A204.1 (cell line): ENCODE data around the gene RMP24.
"Not testable (repeated sequence)": the region's sequence is repeated elsewhere in the genome, so short reads cannot be mapped to it uniquely, and the experiment has no call there.

Source experiments
- FAIRE-seq: peaks from 2 replicates; lab custom pipeline; 2012; peaks lifted over from hg19 to GRCh38; lab: Jason Lieb, UNC

The RMP24 gene

DNA sequence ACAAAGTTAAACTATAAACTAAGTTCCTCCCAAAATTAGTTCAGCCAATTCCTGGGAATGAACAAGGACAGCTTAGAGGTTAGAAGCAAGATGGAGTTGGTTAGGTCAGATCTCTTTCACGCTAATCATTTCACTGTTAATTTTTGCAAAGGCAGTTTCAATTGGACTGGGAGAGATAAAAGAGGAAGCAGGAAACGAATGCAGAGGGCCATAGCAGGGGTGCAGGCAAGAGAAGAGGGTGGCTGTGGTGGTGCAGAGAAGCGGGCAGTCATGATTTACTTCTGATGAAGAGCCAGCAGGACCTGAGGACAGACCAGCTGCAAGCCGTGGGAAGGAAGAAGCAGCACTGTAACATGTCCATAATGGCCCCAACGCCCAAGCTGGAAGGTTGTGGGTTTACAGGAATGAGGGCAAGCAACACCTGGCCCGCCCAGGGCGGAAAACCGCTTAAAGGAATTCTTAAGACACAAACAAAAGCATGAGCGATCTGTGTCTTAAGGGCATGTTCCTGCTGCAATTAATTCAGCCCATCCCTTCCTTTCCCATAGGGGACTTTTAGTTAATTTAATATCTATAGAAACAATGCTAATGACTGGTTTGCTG lies 4.1 kb upstream of the RMP24 start:
- no peak for FAIRE-seq

DNA sequence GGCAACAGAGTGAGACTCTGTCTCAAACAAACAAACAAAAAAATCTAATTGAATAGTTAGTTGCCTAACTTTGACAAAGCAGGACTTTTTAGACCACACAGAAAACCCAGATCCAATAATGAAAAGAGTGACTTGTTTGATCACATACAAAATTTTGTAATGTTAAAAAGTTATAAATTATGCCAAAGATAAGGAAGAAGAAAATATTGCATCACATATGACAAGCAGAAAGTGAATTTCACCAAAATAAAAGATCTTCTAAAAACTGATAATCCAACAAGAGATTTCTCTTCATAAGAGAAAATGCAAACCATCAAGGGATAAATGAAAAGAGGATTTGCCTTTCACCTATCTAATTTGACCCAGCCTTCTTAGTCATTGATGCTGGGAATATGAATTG lies 2.8 kb upstream of the RMP24 start:
- no peak for FAIRE-seq

DNA sequence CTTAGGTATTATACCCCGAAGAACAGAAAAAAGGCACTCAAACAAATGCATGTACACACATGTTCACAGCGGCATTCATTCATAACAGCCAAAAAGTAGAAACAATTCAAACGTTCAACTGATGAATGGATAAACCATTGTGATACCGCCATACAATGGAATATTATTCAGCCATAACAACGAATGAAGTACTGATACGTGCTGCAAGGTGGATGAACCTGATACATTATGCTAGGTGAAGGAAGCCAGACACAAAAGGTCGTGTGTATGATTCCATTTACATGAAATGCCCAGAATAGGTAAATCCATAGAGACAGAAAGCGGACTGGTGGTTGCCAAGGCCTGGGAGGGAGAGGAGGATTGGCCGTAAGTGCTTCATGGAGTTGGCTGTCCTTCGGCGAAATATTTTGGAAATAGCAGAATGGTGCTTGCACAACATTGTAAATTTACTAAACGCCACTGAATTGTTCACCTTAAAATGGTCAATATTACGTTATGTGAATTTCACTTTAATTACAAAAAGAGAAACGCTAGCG lies 750 bp upstream of the RMP24 start:
- FAIRE-seq, result no peak

DNA sequence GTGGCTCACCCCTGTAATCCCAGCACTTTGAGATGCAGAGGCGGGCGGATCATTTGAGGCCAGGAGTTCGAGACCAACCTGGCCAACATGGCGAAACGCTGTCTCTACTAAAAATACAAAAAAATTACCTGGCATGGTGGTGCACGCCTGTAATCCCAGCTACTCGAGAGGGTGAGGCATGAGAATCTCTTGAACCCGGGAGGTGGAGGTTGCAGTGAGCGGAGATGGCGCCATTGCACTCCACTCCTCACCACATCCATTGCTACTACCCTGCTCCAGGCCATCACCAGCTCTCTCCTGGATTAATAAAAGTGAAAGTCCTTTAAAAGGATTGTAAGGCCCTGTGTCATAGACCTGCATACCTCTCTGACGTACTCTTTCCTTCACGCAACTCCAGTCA lies 1.2 kb downstream of the RMP24 start:
- FAIRE-seq, result no peak

DNA sequence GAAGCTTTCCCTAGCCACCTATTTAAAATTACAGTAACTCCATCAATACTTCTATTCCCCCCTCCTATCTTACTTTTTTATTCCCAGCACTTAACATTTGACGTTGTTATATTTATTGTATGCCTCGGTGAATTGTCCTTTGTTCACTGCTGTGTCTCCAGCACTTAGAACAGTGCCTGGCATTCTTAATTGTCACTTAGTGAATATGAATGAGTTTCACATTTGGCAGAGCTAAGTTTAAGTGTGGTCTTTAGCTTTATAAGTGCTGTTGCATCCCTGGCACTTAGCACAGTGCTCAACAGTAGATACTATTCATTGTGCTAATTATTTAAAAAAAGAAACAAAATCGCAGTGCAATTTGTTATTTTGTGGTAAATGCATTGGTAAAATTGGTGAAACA lies 1.7 kb downstream of the RMP24 start:
- no peak for FAIRE-seq

DNA sequence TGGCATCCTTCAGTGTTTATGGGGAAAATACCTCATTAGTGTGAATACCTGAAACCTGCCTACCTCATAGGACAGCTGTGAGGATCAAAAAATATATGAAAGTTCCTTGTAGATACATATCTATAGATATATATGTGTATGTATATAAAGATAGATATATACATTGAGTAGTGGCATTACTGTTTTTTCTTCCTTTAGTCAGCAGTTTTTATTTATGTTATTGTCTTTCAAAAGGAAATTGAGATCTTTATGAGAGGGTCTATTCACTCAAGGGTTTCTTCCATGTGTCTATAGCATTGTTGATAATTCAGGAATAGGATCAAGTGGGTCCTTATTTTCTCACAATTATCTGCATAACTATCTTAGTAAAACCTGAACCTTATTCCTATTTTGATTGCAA lies 6.6 kb downstream of the RMP24 start:
- FAIRE-seq, result no peak

DNA sequence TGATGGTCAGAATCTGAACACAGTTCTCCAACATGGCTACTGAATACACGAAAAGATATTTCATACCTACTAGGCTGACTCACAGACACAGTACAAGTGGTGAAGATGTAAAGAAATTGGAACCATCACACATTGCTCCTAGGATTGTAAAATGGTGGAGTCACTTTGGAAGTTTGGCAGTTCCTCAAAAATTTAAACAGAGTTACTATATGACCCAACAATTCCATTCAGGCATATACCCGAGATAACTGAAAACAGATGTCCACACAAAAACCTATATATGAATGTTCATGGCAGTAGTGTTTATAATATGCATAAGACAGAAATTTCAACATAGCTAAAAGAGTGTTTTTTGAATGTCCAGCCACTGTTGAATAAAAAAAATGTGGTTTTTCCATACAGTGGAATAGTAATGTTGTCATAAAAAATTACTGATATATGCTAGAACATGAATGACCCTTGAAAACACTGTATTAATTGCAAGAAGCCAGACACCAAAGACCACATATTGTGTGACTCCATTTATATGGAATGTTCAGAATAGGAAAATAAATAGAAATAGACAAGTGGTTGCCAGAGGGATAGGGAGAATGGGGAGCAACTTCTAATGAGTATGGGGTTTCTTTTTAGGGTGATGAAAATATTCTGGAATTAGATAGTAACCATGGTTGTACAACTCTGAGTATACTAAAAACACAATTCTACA lies 10.1 kb downstream of the RMP24 start:
- FAIRE-seq, result no peak

DNA sequence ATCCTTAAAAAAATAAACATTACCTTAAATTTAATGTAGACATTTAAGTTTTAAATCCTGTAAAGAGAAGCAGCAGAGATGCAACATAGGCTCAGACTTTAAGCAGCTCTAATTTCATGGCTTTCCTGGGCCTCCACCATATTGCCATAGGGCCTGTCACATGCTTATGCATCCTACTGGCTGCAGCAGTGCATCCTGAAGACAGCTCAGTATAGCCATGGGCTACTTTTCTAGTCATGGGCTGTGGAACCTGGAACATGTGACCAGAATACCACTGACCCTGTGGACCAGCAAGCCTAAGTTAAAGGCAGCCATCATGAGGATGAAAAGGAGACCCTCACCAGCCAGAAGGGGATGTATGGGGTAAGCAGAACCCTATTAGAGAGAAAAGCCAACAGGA lies 10.7 kb downstream of the RMP24 start:
- FAIRE-seq, result no peak

DNA sequence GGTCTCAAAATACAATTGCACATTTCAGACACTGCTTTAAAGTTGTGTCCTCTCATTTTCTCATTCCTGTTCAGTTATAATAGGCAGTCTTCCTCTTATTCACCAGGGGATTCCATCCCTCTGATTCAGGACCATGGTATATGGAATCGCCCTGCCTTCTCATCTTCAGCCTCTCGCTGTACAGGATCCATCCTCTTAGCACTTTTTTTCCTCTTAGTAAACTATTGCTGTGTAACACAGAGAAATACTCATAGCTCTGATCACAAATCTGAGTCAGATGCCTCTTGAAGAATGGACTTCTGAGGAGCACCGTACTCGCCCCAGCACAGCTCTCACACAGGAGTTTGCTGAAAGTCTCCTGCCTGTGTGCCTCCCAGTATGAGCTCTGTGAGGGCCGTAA lies 11.3 kb downstream of the RMP24 start:
- FAIRE-seq, result no peak

DNA sequence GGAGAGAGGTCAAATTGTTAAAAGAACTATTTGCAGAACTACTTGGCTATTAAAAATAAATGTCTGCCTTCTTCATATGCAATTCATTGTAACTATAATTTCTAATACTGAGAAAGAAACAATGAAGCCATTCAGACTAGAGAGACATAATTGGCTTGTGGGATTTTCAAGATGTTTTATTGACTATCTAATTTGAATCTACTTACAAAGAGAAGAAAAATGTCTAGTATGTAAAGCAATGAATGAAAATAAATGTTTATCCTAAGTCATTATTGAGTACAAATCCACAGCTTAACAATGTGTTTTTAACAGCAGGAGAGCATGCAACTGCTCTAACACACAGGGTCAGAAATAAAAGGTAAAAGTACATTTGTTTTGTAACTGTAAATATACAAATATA lies 19.2 kb downstream of the RMP24 start:
- no peak for FAIRE-seq

DNA sequence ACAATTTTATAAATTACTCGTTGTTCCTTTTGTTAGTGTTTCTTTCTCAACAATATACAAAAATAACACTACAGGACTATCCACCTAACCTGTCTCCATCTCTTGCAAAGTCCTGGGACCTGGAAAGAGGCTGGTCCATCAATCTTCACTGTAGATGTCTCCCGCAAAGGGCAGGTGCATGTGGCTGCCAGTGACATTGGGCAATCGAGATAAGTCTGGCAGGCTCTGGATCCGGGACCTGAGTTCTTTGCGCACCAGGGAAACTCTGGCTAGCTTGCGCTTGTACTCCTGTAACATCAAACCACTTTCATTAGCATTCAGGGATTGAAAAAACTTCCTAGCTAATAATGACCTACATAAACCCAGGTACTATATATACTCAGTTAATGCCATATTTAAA lies 20.5 kb downstream of the RMP24 start:
- FAIRE-seq, result no peak

DNA sequence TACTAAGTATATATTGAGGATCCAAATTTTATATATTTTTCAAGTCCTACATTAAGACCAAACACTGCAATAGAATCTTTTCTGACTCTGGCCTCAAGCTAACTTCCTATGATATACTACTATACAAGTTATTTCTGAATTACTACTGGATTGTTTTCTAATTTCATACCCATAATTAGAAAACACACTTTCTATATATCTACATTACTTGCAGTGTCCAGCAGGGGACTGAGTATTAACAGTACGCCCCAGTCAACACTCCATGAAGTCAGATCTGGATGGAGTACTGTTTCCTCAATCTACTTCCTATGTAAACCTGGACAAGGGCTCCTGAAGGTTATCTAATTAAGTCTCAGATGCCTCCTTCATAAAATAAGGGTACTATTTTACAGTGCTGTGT lies 26.5 kb downstream of the RMP24 start:
- FAIRE-seq, result peak; percentile 16

DNA sequence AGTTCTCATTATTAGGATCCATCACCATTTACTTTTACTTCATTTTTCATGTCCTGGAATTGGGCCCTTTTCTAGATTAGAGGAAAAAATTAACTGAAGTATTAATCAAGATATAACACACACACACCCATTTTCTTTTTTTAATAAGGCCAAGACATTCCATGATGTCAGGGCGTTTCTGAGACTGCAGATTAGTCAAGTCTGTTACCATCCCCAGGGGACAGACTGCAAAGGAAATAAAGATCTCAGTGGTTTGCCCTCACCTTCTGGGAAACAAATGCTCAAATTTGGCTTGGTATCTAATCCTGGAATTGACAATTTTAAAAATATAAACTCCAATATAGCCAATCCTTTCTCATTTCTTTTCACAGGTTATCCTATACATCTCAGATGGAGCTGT lies 27.4 kb downstream of the RMP24 start:
- FAIRE-seq, result no peak

DNA sequence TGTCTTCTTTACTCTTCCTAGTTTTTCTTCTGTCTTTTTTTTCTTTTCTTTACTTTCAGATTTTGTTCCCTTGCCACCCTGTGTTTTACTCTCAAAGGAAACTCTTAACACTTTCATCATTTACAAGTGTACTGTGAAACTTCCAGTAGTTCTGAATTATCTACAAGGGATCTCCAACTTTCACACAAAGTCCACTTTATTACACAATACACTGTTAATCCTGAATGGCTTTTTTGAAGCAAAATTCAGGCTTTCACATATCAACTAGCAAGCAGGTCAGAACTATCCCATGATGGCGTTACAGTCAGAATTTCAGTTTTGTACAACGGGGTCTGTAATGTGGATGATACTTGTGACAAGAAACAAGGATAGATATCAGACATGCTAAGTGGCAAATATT lies 34.5 kb downstream of the RMP24 start:
- FAIRE-seq, result no peak

DNA sequence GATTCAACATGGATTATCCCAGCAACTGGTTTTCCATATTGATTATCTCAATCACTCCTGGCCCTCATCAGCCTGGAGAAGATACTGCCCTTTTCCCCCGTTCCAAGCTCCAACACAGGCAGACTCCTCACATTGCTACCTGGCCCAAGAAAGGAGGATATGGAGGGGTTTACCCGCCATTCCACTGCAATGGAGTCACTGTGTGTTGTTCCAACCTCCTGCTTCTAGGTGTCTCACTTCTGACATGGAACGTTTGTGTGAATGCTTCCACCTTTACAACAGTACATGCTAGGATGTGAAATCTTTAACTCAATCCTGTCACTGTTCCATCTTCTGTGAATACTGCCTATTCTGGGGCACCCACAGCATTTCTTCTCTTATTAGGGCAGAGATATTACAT lies 36.7 kb downstream of the RMP24 start:
- no peak for FAIRE-seq

DNA sequence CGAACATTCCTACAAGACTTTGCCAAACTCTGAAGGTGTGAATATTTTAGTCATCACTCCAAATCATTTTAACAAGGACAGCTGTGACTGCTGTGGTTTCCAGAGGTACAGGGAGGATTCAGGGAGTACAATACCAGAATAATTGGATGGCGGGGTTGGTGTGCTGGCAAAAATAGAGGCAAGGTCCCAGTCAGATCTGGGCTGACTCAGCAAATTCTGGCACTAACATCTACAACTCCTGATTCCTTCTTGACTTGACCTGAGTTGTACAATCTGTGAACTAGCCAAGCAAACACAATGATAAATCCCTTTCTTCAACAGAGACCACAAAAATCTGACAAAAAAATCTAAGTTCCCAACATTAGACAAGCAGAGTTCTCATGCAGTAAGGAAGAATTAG lies 40.4 kb downstream of the RMP24 start:
- FAIRE-seq, result no peak

DNA sequence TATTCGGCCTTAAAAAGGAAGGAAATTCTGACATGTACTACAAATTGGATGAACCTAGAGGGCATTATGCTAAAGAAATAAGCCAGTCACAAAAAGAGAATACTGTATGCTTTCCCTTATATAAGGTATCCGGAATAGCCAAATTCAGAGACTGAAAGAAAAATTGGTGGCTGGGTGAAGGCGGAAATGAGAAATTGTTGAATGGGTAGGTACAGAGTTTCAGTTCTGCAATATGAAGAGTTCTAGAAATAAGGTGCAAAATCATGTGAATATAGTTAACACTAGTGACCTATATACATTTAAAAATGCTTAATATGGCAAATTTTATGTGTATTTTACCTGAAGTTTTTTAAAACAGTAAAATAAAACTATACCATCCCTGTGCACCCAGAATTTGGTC lies 43.1 kb downstream of the RMP24 start:
- no peak for FAIRE-seq

DNA sequence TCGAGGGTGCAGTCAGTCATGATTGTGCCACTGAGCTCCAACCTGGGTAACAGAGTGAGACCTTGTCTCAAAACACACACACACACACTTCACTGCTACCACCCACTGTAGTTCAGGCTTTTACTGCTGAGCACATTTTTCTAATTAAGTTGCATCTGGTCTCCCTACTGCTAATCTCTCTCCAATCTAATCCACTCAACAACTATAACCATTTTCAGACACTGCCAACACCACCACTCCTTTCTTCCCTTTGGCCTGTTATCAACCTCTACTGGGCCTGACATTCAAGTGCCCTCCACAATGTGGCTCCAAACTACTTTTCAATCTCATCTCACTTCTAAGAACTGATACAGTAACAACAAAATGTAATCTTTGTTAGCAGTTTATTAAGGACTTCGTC lies 44.8 kb downstream of the RMP24 start:
- FAIRE-seq, result no peak

DNA sequence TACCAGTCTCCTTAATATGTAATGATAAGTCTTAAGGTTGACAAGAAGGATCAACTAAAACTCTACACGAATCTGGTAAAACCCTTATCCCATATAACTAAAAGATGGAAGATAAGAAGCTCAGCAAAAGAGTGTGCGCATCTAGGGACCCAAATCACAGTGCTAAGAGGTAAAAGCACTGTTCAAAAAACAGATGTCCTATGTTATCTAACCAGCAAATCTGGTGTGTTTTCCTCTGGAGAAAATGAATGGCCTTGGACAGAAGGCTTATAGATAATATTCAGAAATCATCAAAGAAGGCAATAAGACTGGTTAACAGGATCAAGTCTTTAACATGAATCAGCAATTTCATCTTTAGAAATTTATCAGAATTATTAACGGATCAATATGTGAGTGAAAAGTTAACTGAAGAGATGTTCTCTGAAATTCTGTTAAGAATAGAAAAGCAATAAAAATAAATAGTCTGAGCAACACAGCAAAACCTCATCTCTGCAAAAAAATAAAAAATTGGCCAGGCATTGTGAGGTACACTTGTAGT lies 47.8 kb downstream of the RMP24 start:
- FAIRE-seq, result no peak

DNA sequence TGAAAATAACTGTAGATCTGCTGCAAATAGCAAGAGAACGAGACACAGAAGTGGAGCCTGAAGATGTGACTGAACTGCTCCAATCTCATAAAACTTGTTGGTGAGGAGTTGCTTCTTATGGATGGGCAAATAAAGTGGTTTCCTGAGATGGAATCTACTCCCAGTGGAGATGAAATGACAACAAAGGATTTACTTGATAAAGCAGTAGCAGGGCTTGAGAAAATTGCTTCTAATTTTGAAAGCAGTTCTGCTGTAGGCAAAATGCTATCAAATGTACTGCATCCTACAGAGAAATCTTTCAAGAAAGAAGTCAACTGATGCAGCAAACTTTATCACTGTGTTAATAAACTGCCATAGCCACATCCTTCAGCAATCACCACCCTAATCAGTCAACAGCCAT lies 50.9 kb downstream of the RMP24 start:
- FAIRE-seq, result no peak

DNA sequence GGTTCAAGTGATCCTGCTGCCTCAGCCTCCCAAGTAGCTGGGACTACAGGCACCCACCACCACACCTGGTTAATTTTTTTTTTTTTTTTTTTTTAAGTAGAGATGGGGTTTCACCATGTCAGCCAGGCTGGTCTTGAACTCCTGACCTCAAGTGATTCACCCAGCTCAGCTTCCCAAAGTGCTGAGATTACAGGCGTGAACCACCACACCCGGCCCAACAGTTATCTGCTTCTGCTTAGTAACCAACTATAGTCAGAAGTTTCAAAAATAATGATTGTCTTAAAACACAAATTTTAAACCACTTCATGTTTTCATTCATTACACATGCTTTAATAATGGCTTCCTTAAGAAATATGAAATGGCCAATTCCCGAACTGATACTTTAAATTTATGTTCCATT lies 51.8 kb downstream of the RMP24 start:
- FAIRE-seq, result not testable (repeated sequence)

DNA sequence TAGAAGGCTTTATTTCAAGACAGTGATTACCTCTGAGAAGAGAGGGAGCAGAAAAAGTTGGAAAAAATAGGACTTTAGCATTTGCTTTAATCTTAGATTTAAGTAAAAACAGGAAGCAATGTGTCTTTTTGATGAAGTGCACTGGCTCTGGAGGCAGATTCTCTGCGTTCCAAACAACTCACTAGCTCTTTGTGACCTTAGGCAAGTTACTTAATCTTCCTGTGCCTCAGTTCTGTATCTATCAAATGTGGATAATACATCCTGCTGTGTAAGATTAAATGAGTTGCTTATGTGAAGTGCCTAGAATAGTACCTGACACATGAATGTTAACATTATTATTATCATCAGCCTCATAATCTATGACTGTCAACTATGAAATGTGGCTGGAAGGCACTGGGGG lies 52.5 kb downstream of the RMP24 start:
- no peak for FAIRE-seq

DNA sequence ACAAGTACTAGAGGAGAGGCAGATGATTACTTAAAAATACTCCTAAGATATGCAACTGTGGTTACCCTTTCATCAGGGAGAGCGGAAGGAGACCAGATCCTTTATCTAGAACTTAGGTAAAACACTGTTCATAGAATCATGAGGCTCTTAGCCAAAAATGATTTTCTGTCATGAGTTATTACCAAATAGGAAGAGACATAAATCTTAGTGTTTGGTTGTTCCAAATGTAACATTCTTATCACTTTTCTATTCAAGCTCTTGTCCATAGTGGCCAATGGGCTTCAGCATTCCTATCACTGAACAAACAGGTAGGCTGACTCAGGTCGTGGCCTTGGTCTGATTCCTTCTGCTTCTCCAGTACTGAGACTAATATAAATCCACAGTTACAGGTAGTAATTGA lies 56.4 kb downstream of the RMP24 start:
- FAIRE-seq, result no peak
